Right lobe of liver (tissue), 6 donors: ENCODE measurements around the gene LRWD1. TPM values are rescaled to one million over a fixed set of nuclear protein-coding genes. Genes with fewer than 3 reads are reported as not detected.

ENCODE experiments used
- ATAC-seq, 4 donors: fragments of 200-7000 bp; cut with Tn5 transposase; one replicate each; pipeline ENCODE4 v1.9.1; 2020; ENCODE audit warnings: mild to moderate bottlenecking in 4 of 4, moderate library complexity in 4 of 4
- DNase-seq, 3 donors: peaks; one replicate each; pipeline ENCODE4 v3.0.0-alpha.2; 2020
- H3K27ac ChIP-seq, 3 donors: fragments of 200-600 bp; one replicate each; pipeline ENCODE4 v1.8.0; 2022
- H3K27me3 ChIP-seq, 2 donors: fragments of 200-600 bp; one replicate each; pipeline ENCODE4 v1.8.0; 2022
- H3K36me3 ChIP-seq, 4 donors: fragments of 200-600 bp; sonication (generic) in 1 of 4; one replicate each; pipeline versions ENCODE4 v1.5.1 to v1.8.0; 2017 to 2022; ENCODE audit warnings: control low read depth in 1 of 4
- H3K4me1 ChIP-seq, 4 donors: fragments of 200-600 bp; sonication (generic) in 1 of 4; one replicate each; pipeline versions ENCODE4 v1.5.1 to v1.8.0; 2017 to 2022; ENCODE audit warnings: control low read depth in 1 of 4
- H3K4me3 ChIP-seq, 3 donors: fragments of 200-600 bp; one replicate each; pipeline ENCODE4 v1.8.0; 2022
- H3K9me3 ChIP-seq, 4 donors: fragments of 200-600 bp; sonication (generic) in 1 of 4; one replicate each; pipeline versions ENCODE4 v1.5.1 to v1.8.0; 2017 to 2022; ENCODE audit warnings: control low read depth in 1 of 4
- CTCF ChIP-seq, 4 donors: fragments of 200-600 bp in 3 of 4; fragments of 450-650 bp in 1 of 4; IDR thresholded peaks; one replicate each; pipeline versions ENCODE4 v1.5.1 to v1.8.0; 2016 to 2022; ENCODE audit warnings: antibody characterized with exemption in 4 of 4, mild to moderate bottlenecking in 2 of 4
- POLR2A ChIP-seq: fragments of 450-650 bp; IDR thresholded peaks from one replicate; pipeline ENCODE4 v1.6.1; 2017; ENCODE audit warnings: antibody characterized with exemption, mild to moderate bottlenecking
- WGBS: methylation state at CpG from one replicate; pipeline ENCODE4 v1.1.6; 2018; ENCODE audit warnings: low coverage, low lambda C conversion rate; ENCODE audit not compliant: insufficient coverage; ENCODE audit errors: missing lambda C conversion rate; 5-methylcytosine and 5-hydroxymethylcytosine counted together
- intact Hi-C, 2 donors: fragments of 100-400 bp; cut with DNase I; formaldehyde crosslinking; loops; one replicate each; pipeline versions ENCODE4 v1.11.2 to v1.14.1; 2022
- total RNA-seq, 6 experiments: library from RNA; depleted of rRNA in 2 of 6; stranded (reverse); fragments of >200 nt in 2 of 6; fragmentation: NEBNext Ultra II Directional in 3 of 6; extraction: Animal tissue kit (Norgen Biotek cat#: 25700) in 3 of 6; gene quantifications; one replicate each; pipeline versions ENCODE4 v1.1.0 to v1.2.4, GENCODE V29; 2016 to 2023
- donor health status: DM: no; HTN: yes; CAD: no.
- donor health status: DM: no; HTN: no; CAD: no.
- donor health status: DM: no; HTN: no; CAD: no.
- donor health status: DM: no; HTN: yes; CAD: no.
- donor health status: DM: no; HTN: yes; CAD: no.

LRWD1 gene
- total RNA-seq, 6 experiments from 2014 or later, result 8.3 to 15.5 (median 12.9) TPM

DNA sequence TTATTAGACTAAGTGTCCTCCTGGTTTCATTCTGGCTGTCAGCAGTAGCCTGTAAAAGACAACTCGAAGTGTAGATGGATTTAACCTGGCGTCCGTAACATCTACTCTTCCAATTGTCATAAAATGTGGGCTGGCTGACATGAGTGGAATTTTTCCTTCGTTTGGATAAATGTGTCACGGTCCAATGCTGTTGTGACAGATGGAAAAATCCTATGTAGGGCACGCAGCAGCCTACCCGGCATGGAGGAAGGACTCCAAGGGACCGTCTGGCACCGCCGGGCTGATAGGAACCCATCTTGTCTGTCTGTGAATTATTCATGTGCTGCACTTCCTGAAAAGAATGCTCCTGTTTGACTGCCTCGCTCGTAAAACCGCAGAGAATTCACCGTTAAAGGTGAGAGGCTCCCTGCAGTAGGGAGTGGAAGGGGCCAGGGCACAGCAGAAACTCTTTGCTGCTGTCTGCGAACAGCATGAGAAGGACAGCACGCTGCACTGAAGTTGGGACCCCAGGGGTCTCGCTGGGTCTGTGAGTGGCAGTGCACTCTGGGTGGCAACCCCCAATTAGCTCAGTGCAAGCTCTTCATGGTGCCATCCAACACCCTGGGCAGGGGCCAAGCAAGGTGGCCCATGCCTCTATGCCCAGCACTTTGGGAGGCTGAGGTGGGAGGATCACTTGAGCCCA is 33.0 kb upstream of the LRWD1 start:
- TF ChIP-seq POLR2A (no peak), CTCF (IDR thresholded peaks at IDR 0.05) (no peak)
- no peak overlapping the region for H3K4me3 ChIP-seq
- no peaks in the 10 kb centered on the region for H3K27me3 ChIP-seq
- intact Hi-C loops, result no loop called here
- 44% methylated on average over 12 of the region's 17 CpGs for WGBS
- no peaks in the 10 kb centered on the region for H3K36me3 ChIP-seq
- H3K4me1 ChIP-seq, result peaks cover 0 to 24% (median 3%) of the 10 kb centered on the region in 4 donors
- peak overlapping the region in 2 of 3 donors; percentile 36 to 56 for H3K27ac ChIP-seq
- ATAC-seq (peak in 1 of 4 donors; percentile 8), DNase-seq (no peak)
- no peaks in the 10 kb centered on the region for H3K9me3 ChIP-seq

GRCh38 chr7:102432442-102433218 is 32.2 kb upstream of the LRWD1 start:
- Histone ChIP-seq H3K9me3 (no peaks in the 10 kb centered on the region), H3K36me3 (no peaks in the 10 kb centered on the region), H3K27me3 (no peaks in the 10 kb centered on the region), H3K4me1 (peaks cover 0 to 24% (median 3%) of the 10 kb centered on the region in 4 donors), H3K27ac (peak overlapping the region; percentile 6 to 66 (median 56)), H3K4me3 (peak overlapping the region; percentile 32 to 59 (median 55))
- DNase-seq (no peak), ATAC-seq (peak; percentile 22 to 36 (median 22))
- 24% methylated on average over 16 of the region's 27 CpGs for WGBS
- intact Hi-C loops, result no loop called here
- no peak for TF ChIP-seq CTCF (IDR thresholded peaks at IDR 0.05)
- no peak for TF ChIP-seq POLR2A

GRCh38 chr7:102433219-102434038 is 31.4 kb upstream of the LRWD1 start, which contains the start of gene ORAI2:
Gene ORAI2, plus strand, starts transcription at chr7:102433575. Its CDS starts 5,382 bp downstream, at chr7:102438957.
- peaks cover 0 to 24% (median 3%) of the 10 kb centered on the region in 4 donors for H3K4me1 ChIP-seq
- peak within 1 kb of the TSS; percentile 56 to 69 (median 66) for H3K27ac ChIP-seq
- no peaks in the 10 kb centered on the region for H3K36me3 ChIP-seq
- peak within 1 kb of the TSS; percentile 55 to 70 (median 59) for H3K4me3 ChIP-seq
- intact Hi-C loops, result no loop called here
- ATAC-seq, result peak; percentile 77 to 88 (median 84)
- H3K27me3 ChIP-seq, result no peaks in the 10 kb centered on the region
- TF ChIP-seq POLR2A, result no peak
- TF ChIP-seq CTCF (IDR thresholded peaks at IDR 0.05), result no peak
- no peaks in the 10 kb centered on the region for H3K9me3 ChIP-seq
- no CpG with 5 or more reads among the region's 90 CpGs for WGBS
- DNase-seq, result peak; percentile 84 to 91 (median 89)

- WGBS, result 23% methylated on average over 7 of the region's 9 CpGs
- TF ChIP-seq CTCF (IDR thresholded peaks at IDR 0.05), result no peak
- no peak for TF ChIP-seq POLR2A
- Histone ChIP-seq H3K4me3 (peak overlapping the region; percentile 55 to 70 (median 59)), H3K27me3 (no peaks in the 10 kb centered on the region), H3K9me3 (no peaks in the 10 kb centered on the region), H3K36me3 (no peaks in the 10 kb centered on the region), H3K27ac (peak overlapping the region; percentile 47 to 69 (median 56)), H3K4me1 (peaks cover 0 to 24% (median 3%) of the 10 kb centered on the region in 4 donors)
- DNase-seq, result no peak
- intact Hi-C loops, result no loop called here
- peak in 2 of 4 donors; percentile 2 to 7 for ATAC-seq
Observed at GRCh38 chr7:102434039-102434486, 30.7 kb upstream of the LRWD1 start.
